Measurements from ENCODE around the gene LYPD1. TPM values are rescaled to one million over a fixed set of nuclear protein-coding genes. Genes with fewer than 3 reads are reported as not detected.

The LYPD1 gene
- polyA plus RNA-seq, 1 experiment = 9.2 TPM

- ChIA-PET POLR2A (no interaction called here), CTCF (no interaction called here)
- TF ChIP-seq CTCF (IDR thresholded peaks at IDR 0.05; ENCODE audit: insufficient read depth, low read depth, low read length) = no peak
- no peak overlapping the region for H3K4me3 ChIP-seq (ENCODE audit: low read depth, low read length)
- no peaks in the 10 kb centered on the region for H3K36me3 ChIP-seq (ENCODE audit: control insufficient read depth, insufficient read depth, low read length)
- H3K27me3 ChIP-seq (ENCODE audit: control insufficient read depth, insufficient read depth, low read length) = no peaks in the 10 kb centered on the region; the same call in 1 of the 2 replicates
- no peak for DNase-seq (ENCODE audit: low read depth)
These were observed 28.2 kb downstream of the LYPD1 start for GRCh38 chr2:132641819-132642218.

- no peaks in the 10 kb centered on the region for H3K36me3 ChIP-seq (ENCODE audit: control insufficient read depth, insufficient read depth, low read length)
- POLR2A ChIA-PET = no interaction called here
- no peaks in the 10 kb centered on the region; the same call in 1 of the 2 replicates for H3K27me3 ChIP-seq (ENCODE audit: control insufficient read depth, insufficient read depth, low read length)
- no peak for TF ChIP-seq CTCF (IDR thresholded peaks at IDR 0.05; ENCODE audit: insufficient read depth, low read depth, low read length)
- H3K4me3 ChIP-seq (ENCODE audit: low read depth, low read length) = no peak overlapping the region
- no peak for DNase-seq (ENCODE audit: low read depth)
- CTCF ChIA-PET = no interaction called here
These were observed 29.9 kb downstream of the LYPD1 start for GRCh38 chr2:132640116-132640515.

- no peaks in the 10 kb centered on the region for H3K36me3 ChIP-seq (ENCODE audit: control insufficient read depth, insufficient read depth, low read length)
- DNase-seq (ENCODE audit: low read depth) = no peak
- ChIA-PET CTCF (interaction anchor here (0.9 kb wide), 1 partner anchor 13 kb away, joined by 3 read pairs; no protein-coding TSS in a partner anchor), POLR2A (no interaction called here)
- no peak for TF ChIP-seq CTCF (IDR thresholded peaks at IDR 0.05; ENCODE audit: insufficient read depth, low read depth, low read length)
- no peak overlapping the region for H3K4me3 ChIP-seq (ENCODE audit: low read depth, low read length)
- no peaks in the 10 kb centered on the region; the same call in 1 of the 2 replicates for H3K27me3 ChIP-seq (ENCODE audit: control insufficient read depth, insufficient read depth, low read length)
These were observed 31.5 kb downstream of the LYPD1 start for GRCh38 chr2:132638313-132639040.

- TF ChIP-seq CTCF (IDR thresholded peaks at IDR 0.05; ENCODE audit: insufficient read depth, low read depth, low read length) = no peak
- Histone ChIP-seq H3K27me3 (ENCODE audit: control insufficient read depth, insufficient read depth, low read length) (no peaks in the 10 kb centered on the region), H3K4me3 (ENCODE audit: low read depth, low read length) (no peak overlapping the region), H3K36me3 (ENCODE audit: control insufficient read depth, insufficient read depth, low read length) (no peaks in the 10 kb centered on the region)
- POLR2A ChIA-PET = no interaction called here
- DNase-seq (ENCODE audit: low read depth) = no peak
- CTCF ChIA-PET = interaction anchor here (1.4 kb wide), 1 partner anchor 15 kb away, joined by 6 read pairs; no protein-coding TSS in a partner anchor
These were observed 33.7 kb downstream of the LYPD1 start for GRCh38 chr2:132636346-132636745.

- CTCF ChIA-PET = no interaction called here
- POLR2A ChIA-PET = no interaction called here
- H3K27me3 ChIP-seq (ENCODE audit: control insufficient read depth, insufficient read depth, low read length) = no peaks in the 10 kb centered on the region
- no peaks in the 10 kb centered on the region for H3K36me3 ChIP-seq (ENCODE audit: control insufficient read depth, insufficient read depth, low read length)
- DNase-seq (ENCODE audit: low read depth) = no peak
- H3K4me3 ChIP-seq (ENCODE audit: low read depth, low read length) = no peak overlapping the region
- TF ChIP-seq CTCF (IDR thresholded peaks at IDR 0.05; ENCODE audit: insufficient read depth, low read depth, low read length) = no peak
These were observed 36.4 kb downstream of the LYPD1 start for GRCh38 chr2:132633635-132634034.
